HG02884 (cell line): ENCODE results near the gene COL26A1.

ENCODE experiments used
- ATAC-seq: cut with Tn5 transposase; IDR thresholded peaks from one replicate; pipeline ENCODE4 v1.9.1; 2021; ENCODE audit warnings: mild to moderate bottlenecking, moderate library complexity; ENCODE audit not compliant: unreplicated experiment

Gene COL26A1

DNA sequence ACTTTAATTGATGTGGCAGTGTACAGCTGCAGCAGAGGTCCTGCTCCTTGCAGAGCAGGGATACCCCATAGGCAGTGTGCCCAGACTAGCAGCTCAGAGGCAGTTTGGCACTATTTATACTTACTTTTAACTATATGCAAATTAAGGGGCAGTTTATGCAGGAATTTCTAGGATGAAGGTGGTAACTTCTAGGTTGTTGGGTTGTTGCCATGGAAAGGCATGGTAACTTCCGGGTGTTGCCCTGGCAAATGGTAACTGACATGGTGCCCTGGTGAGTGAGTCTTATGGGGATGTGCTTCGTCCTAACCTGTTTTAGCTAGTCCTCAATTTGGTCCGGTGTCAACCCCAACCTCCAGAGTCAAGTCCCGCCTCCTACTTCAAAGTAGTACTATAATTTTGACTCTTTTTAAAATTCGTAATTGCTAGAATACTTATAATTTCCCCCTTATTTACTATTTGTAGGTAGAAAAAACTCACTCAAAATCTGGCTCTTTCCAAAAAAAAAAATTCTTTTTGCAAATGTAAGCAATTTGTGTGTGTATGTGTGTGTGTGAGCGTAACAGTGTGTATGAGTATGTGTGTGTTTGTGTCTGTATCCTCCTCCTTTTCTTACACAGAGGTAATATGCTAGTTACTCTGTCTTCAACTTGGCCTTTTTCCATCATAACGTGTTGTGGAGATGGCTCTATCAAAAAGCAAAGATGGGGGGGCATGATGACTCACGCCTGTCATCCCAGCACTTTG is 5.9 kb downstream of the COL26A1 start:
- ATAC-seq: no peak

DNA sequence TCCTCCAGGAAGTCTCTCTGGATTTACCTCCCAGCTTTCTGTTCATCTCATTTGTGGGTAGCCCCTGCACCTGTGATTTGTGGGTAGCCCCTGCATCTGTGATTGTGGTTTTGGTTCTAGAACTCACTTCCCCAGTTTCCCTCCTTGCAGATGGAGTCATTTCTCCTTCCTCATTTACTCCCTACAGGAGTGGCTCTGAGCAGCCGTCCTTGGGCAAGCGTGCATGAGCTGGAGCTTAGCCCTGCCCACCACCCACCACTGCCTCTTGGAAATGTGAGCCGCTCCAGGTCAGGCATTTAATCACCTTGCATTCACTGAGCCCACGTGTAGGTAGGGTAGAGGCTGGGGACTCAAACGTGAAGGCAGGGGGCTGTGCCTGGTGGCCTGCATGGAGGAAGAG is 8.2 kb downstream of the COL26A1 start:
- no peak for ATAC-seq

- ATAC-seq: no peak
These were observed 11.3 kb downstream of the COL26A1 start for GRCh38 chr7:101373812-101374614.

- ATAC-seq: no peak
These were observed 12.3 kb downstream of the COL26A1 start for GRCh38 chr7:101374990-101375389.

DNA sequence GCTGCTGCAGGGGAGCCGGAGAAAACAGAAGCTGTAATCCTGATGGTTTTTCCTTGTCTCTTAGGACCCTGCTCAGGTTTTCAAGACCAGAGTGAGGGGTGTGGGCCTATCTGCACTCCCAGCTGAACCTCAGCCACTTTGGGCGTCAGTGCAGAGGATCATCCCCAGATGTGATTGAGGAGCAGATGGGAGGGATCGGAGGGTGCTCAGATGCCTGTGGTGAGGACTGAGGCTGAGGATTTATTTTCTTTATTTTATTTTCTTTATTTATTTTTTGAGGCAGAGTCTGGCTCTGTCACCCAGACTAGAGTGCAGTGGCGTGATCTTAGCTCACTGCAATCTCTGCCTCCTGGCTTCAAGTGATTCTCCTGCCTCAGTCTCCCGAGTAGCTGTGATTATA is 13.9 kb downstream of the COL26A1 start:
- no peak for ATAC-seq

DNA sequence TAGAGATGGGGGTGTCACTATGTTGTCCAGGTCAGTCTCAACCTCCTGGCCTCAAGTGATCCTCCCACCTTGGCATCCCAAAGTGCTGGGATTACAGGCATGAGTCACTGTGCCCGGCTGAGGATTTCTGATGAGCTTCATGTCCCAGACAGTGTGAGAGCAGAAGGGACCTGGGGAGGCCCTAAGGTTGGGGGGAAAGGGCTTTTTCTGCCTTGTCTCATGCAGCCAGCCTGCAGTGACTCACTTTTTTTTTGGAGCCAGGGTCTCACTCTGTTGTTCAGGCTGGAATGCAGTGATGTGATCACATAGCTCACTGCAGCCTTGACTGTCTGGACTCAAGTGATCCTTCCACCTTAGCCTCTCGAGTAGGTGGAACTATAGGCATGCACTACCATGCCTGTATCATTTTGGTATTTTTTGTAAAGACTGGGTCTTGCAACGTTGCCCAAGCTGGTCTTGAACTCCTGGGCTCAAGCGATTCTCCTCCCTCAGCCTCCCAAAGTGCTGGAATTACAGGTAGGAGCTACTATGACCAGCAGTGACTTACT is 14.6 kb downstream of the COL26A1 start:
- ATAC-seq: no peak

- ATAC-seq: no peak
These were observed 16.1 kb downstream of the COL26A1 start for GRCh38 chr7:101378751-101379174.

DNA sequence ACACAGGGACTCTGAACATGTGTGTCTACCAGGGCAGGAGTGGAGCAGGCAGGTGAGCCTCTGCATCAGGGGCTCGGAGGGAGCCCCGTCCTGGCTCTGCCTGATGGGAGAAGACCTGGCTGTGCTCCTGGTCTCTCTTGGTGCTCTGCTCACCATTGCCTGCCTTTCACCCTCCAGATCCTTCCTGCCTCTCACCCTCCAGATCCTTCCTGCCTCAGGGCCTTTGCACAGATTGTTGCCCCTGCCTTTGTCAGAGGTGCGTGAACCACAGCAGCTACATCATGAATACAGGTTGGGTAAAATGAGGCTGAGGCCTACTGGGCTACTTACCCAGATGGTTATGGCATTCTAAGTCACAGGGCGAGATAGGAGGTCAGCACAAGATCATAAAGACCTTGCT is 16.6 kb downstream of the COL26A1 start:
- ATAC-seq: no peak

DNA sequence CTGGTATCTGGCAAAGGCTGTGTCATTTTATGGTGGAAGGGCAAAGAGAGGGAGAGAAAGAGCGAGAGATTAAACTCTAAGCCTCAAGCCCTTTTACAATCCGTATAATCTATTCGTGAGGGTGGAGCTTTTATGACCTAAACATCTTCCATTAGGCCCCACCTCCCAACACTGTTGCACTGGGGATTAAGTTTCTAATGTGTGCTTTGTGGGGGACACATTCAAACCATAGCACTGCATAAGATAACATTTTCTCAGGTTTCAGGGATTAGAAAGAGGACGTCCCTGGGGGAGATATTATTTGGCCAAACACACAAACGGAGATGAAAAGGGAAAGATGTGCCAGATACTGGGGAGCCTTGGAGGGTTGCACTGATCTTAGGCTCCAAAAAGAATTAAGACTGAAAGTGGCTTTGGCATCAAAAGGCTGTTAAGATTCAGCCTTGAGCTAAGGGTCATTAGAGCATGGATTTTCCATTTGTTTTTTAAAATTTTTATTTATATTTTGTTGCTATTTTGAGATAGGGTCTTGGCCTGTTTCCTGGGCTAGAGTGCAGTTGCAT is 19.0 kb downstream of the COL26A1 start:
- no peak for ATAC-seq

DNA sequence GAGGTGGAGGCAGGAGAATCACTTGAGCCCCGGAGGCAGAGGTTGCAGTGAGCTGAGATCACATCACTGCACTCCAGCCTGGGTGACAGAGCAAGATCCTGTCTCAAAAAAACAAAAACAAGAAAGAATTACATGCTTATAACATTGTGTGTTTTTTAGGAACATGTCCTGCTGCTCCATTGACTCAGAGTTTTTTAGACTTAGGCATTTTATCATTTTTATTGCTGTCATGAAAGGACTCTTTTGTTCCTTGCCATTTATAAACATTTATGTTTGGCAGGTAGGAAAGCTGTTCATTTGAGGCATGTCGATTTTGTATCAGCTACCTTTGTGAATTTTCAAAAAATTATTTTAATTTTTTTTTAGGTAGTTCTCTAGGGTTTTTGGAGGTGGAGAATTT is 20.3 kb downstream of the COL26A1 start:
- no peak for ATAC-seq

- no peak for ATAC-seq
These were observed 23.5 kb downstream of the COL26A1 start for GRCh38 chr7:101386177-101386557.

- ATAC-seq: no peak
These were observed 24.0 kb downstream of the COL26A1 start for GRCh38 chr7:101386558-101387231.

DNA sequence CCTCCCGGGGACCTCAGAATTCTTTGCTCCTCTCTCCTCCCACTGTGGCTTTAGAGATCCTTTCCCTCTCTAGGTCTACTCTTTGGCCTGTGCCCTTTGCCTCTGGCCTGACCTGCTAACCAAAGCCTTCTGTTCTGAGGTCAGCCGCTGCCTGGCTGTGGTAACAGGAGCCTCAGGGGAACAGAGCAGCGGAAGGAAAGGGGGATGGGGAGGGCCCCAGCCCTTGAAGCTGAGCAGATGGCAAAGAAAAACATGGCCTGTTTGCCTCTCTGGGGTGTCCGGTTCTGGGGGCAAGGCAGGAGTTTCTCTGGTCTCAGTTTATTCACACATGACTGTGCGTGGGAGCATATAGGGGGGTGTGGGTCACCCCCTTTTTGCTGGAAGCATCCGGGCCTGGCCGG is 28.2 kb downstream of the COL26A1 start:
- no peak for ATAC-seq

DNA sequence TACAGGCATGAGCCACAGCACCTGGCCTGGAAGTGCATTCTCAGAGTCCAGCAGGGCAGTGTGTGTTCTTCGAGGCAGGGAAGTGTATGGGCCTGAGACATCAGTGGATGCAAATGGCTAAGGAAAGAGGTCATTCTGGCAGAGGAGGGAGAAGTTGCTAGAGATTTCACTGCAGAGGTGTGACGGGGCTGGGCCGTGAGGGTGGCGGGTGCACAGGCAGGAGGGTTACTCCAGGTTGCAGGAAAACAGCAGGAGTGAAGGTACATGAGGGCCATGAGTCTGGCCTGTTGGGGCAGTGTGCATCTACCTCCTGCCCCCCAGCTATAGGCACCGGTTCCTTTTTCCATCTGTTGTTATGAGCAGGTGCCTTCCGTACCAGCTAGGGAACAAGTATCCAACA is 29.3 kb downstream of the COL26A1 start:
- ATAC-seq: no peak

GRCh38 chr7:101393865-101394264 is 31.2 kb downstream of the COL26A1 start:
- ATAC-seq: no peak

- ATAC-seq: no peak
These were observed 32.7 kb downstream of the COL26A1 start for GRCh38 chr7:101395376-101395775.

- no peak for ATAC-seq
These were observed 34.6 kb downstream of the COL26A1 start for GRCh38 chr7:101397243-101397642.

DNA sequence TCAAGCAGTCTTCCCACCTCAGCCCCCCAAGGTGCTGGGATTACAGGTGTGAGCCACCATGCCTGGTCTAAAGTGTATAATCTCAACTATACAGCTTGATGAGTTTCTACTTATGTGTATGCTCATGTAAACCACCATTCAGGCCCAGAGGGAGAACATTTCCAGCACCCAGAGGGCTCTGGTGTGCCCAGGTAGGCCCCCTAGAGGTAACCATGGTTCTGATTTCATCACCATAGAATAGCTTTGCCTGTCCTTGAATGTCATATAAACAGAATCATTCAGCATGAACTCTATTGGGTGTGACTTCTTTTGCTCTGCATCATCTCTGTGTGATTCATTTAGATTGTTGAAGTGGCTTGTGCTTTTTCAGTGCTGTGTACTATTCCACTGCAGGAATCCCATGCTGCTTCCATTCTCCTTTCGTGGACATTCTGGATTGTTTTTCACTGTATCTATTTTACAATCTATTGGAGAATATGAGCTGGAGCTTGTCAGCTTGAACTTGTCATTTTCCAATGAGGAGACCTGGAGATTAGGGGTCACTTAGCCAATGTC is 35.2 kb downstream of the COL26A1 start:
- ATAC-seq: no peak

GRCh38 chr7:101398396-101399289 is 36.0 kb downstream of the COL26A1 start:
- ATAC-seq: no peak

GRCh38 chr7:101399759-101400158 is 37.1 kb downstream of the COL26A1 start:
- ATAC-seq: no peak
